Activated naive CD8-positive, alpha-beta T cell treated with anti-CD3 and anti-CD28 coated beads, Interleukin-2, amount 50 U/mL, for 24 hours (primary cell): Measurements from ENCODE around the gene SPG11.
A peak's percentile ranks its signal among the peaks of the same experiment; 100 is the strongest.
"Not testable (repeated sequence)": the region's sequence is repeated elsewhere in the genome, so short reads cannot be mapped to it uniquely, and the experiment has no call there.

Experiments
- ATAC-seq: fragments of 150-1000 bp; cut with Tn5 transposase; one replicate; pipeline ENCODE4 v1.10.0; 2021
- DNase-seq: peaks from one replicate; pipeline ENCODE4 v3.0.0; 2021
- H3K27ac Mint-ChIP-seq: one replicate; pipeline ENCODE4 v1.8.0; 2021; ENCODE audit warnings: mild to moderate bottlenecking, mixed read lengths
- H3K27me3 Mint-ChIP-seq: one replicate; pipeline ENCODE4 v1.8.0; 2021; ENCODE audit warnings: mixed read lengths
- H3K36me3 Mint-ChIP-seq: one replicate; pipeline ENCODE4 v1.8.0; 2021; ENCODE audit warnings: low read depth, mixed read lengths
- H3K4me1 Mint-ChIP-seq: one replicate; pipeline ENCODE4 v1.8.0; 2021; ENCODE audit warnings: mixed read lengths
- H3K4me3 Mint-ChIP-seq: one replicate; pipeline ENCODE4 v1.8.0; 2021; ENCODE audit warnings: mild to moderate bottlenecking, moderate library complexity, mixed read lengths
- H3K9me3 Mint-ChIP-seq: one replicate; pipeline ENCODE4 v1.8.0; 2021; ENCODE audit warnings: mixed read lengths

The SPG11 gene

GRCh38 chr15:44542596-44542995, 120.9 kb downstream of the SPG11 start:
- no peaks in the 10 kb centered on the region for H3K9me3 Mint-ChIP-seq
- peaks cover 83% of the 10 kb centered on the region for H3K4me1 Mint-ChIP-seq
- peaks cover 58% of the 10 kb centered on the region for H3K36me3 Mint-ChIP-seq
- no peaks in the 10 kb centered on the region for H3K27me3 Mint-ChIP-seq
- H3K27ac Mint-ChIP-seq = no peak overlapping the region
- DNase-seq = no peak
- H3K4me3 Mint-ChIP-seq = no peak overlapping the region
- ATAC-seq = no peak

- Mint-ChIP-seq H3K9me3 (no peaks in the 10 kb centered on the region), H3K4me1 (peaks cover 76% of the 10 kb centered on the region), H3K27ac (peak overlapping the region; percentile 8), H3K4me3 (peak overlapping the region; percentile 27), H3K36me3 (peaks cover 53% of the 10 kb centered on the region), H3K27me3 (no peaks in the 10 kb centered on the region)
- ATAC-seq = no peak
- no peak for DNase-seq
Measured at GRCh38 chr15:44541282-44541958, 122.0 kb downstream of the SPG11 start.

GRCh38 chr15:44537735-44538240, 125.7 kb downstream of the SPG11 start:
- H3K36me3 Mint-ChIP-seq = peaks cover 44% of the 10 kb centered on the region
- DNase-seq (peak; percentile 20), ATAC-seq (no peak)
- no peaks in the 10 kb centered on the region for H3K27me3 Mint-ChIP-seq
- peak overlapping the region; percentile 97 for H3K4me3 Mint-ChIP-seq
- peaks cover 59% of the 10 kb centered on the region for H3K4me1 Mint-ChIP-seq
- no peaks in the 10 kb centered on the region for H3K9me3 Mint-ChIP-seq
- peak overlapping the region; percentile 96 for H3K27ac Mint-ChIP-seq

GRCh38 chr15:44536962-44537734, 126.3 kb downstream of the SPG11 start, which contains the start of gene EIF3J:
Gene EIF3J, plus strand, starts transcription at chr15:44537147. Its CDS starts 48 bp downstream, at chr15:44537195.
- H3K27ac Mint-ChIP-seq = peak within 1 kb of the TSS; percentile 96
- peaks cover 40% of the 10 kb centered on the region for H3K36me3 Mint-ChIP-seq
- ATAC-seq (peak; percentile 98), DNase-seq (peak; percentile 94)
- H3K4me1 Mint-ChIP-seq = peaks cover 53% of the 10 kb centered on the region
- H3K9me3 Mint-ChIP-seq = no peaks in the 10 kb centered on the region
- H3K27me3 Mint-ChIP-seq = no peaks in the 10 kb centered on the region
- peak within 1 kb of the TSS; percentile 97 for H3K4me3 Mint-ChIP-seq

- Mint-ChIP-seq H3K9me3 (no peaks in the 10 kb centered on the region), H3K36me3 (peaks cover 33% of the 10 kb centered on the region), H3K4me3 (peak overlapping the region; percentile 97), H3K27me3 (no peaks in the 10 kb centered on the region), H3K4me1 (peaks cover 45% of the 10 kb centered on the region), H3K27ac (peak overlapping the region; percentile 96)
- DNase-seq = peak; percentile 76
- peak; percentile 71 for ATAC-seq
Measured at GRCh38 chr15:44536302-44536961, 127.0 kb downstream of the SPG11 start.

- no peaks in the 10 kb centered on the region for H3K9me3 Mint-ChIP-seq
- peak; percentile 50 for DNase-seq
- H3K27ac Mint-ChIP-seq = peak overlapping the region; percentile 96
- H3K36me3 Mint-ChIP-seq = peaks cover 26% of the 10 kb centered on the region
- peaks cover 38% of the 10 kb centered on the region for H3K4me1 Mint-ChIP-seq
- H3K27me3 Mint-ChIP-seq = no peaks in the 10 kb centered on the region
- peak overlapping the region; percentile 97 for H3K4me3 Mint-ChIP-seq
- ATAC-seq = no peak
Measured at GRCh38 chr15:44535523-44536301, 127.8 kb downstream of the SPG11 start.

GRCh38 chr15:44535092-44535491, 128.4 kb downstream of the SPG11 start:
- Mint-ChIP-seq H3K27me3 (no peaks in the 10 kb centered on the region), H3K9me3 (no peaks in the 10 kb centered on the region), H3K4me1 (peaks cover 32% of the 10 kb centered on the region), H3K4me3 (peak overlapping the region; percentile 97), H3K36me3 (peaks cover 20% of the 10 kb centered on the region), H3K27ac (peak overlapping the region; percentile 57)
- DNase-seq (no peak), ATAC-seq (no peak)

- Mint-ChIP-seq H3K27me3 (no peaks in the 10 kb centered on the region), H3K4me3 (no peak overlapping the region), H3K36me3 (peaks cover 6% of the 10 kb centered on the region), H3K27ac (no peak overlapping the region), H3K9me3 (no peaks in the 10 kb centered on the region), H3K4me1 (peaks cover 16% of the 10 kb centered on the region)
- ATAC-seq (no peak), DNase-seq (no peak)
Measured at GRCh38 chr15:44532689-44533088, 130.8 kb downstream of the SPG11 start.

- not testable (repeated sequence) for ATAC-seq, H3K4me3 Mint-ChIP-seq, H3K27me3 Mint-ChIP-seq, H3K9me3 Mint-ChIP-seq, H3K27ac Mint-ChIP-seq, H3K36me3 Mint-ChIP-seq, DNase-seq
- peaks cover 16% of the 10 kb centered on the region for H3K4me1 Mint-ChIP-seq
Measured at GRCh38 chr15:44532275-44532674, 131.2 kb downstream of the SPG11 start.

GRCh38 chr15:44530653-44531052, 132.8 kb downstream of the SPG11 start:
- ATAC-seq = no peak
- no peaks in the 10 kb centered on the region for H3K27me3 Mint-ChIP-seq
- DNase-seq = no peak
- no peak overlapping the region for H3K4me3 Mint-ChIP-seq
- peaks cover 10% of the 10 kb centered on the region for H3K4me1 Mint-ChIP-seq
- peaks cover 14% of the 10 kb centered on the region for H3K36me3 Mint-ChIP-seq
- peak overlapping the region; percentile 35 for H3K27ac Mint-ChIP-seq
- H3K9me3 Mint-ChIP-seq = no peaks in the 10 kb centered on the region

- no peak overlapping the region for H3K4me3 Mint-ChIP-seq
Measured at GRCh38 chr15:44529864-44530604, 133.4 kb downstream of the SPG11 start.

GRCh38 chr15:44527241-44527640, 136.2 kb downstream of the SPG11 start:
- H3K36me3 Mint-ChIP-seq = peaks cover 22% of the 10 kb centered on the region
- no peak overlapping the region for H3K27ac Mint-ChIP-seq
- no peaks in the 10 kb centered on the region for H3K9me3 Mint-ChIP-seq
- ATAC-seq (no peak), DNase-seq (no peak)
- H3K27me3 Mint-ChIP-seq = no peaks in the 10 kb centered on the region
- H3K4me1 Mint-ChIP-seq = peaks cover 2% of the 10 kb centered on the region
- H3K4me3 Mint-ChIP-seq = no peak overlapping the region

More at GRCh38 chr15:44529864-44530604, 133.4 kb downstream of the SPG11 start:
- no peak for DNase-seq
- peaks cover 6% of the 10 kb centered on the region for H3K4me1 Mint-ChIP-seq
- no peaks in the 10 kb centered on the region for H3K27me3 Mint-ChIP-seq
- ATAC-seq = no peak
- peaks cover 14% of the 10 kb centered on the region for H3K36me3 Mint-ChIP-seq
- H3K27ac Mint-ChIP-seq = no peak overlapping the region
- H3K9me3 Mint-ChIP-seq = no peaks in the 10 kb centered on the region

GRCh38 chr15:44525018-44525417, 138.4 kb downstream of the SPG11 start:
- no peaks in the 10 kb centered on the region for H3K9me3 Mint-ChIP-seq
- DNase-seq = no peak
- H3K27ac Mint-ChIP-seq = peak overlapping the region; percentile 22
- H3K4me3 Mint-ChIP-seq = no peak overlapping the region
- H3K4me1 Mint-ChIP-seq = peaks cover 2% of the 10 kb centered on the region
- H3K27me3 Mint-ChIP-seq = no peaks in the 10 kb centered on the region
- H3K36me3 Mint-ChIP-seq = peaks cover 31% of the 10 kb centered on the region
- no peak for ATAC-seq
